AG04450 (cell line): Measurements from ENCODE around the gene FUZ. TPM values are rescaled to one million over a fixed set of nuclear protein-coding genes. Genes with fewer than 3 reads are reported as not detected.

Experiments
- CTCF ChIA-PET: fragments of 300-600, 350-600 bp; formaldehyde crosslinking; extraction: SDS; loops from one replicate; lab custom pipeline; 2022; ENCODE audit warnings: antibody characterized with exemption, inconsistent platforms; lab: Charles Lee
- POLR2A ChIA-PET: fragments of 350-600 bp; formaldehyde crosslinking; extraction: SDS; loops from one replicate; lab custom pipeline; 2021; ENCODE audit warnings: antibody characterized with exemption, inconsistent platforms; lab: Yijun Ruan, JAX
- DNase-seq: peaks from one replicate; pipeline ENCODE4 v3.0.0-alpha.2; 2011; ENCODE audit warnings: low read depth, low spot score
- H3K27ac ChIP-seq: one replicate; pipeline ENCODE4 v1.5.1; 2012; ENCODE audit warnings: low read depth, low read length, control low read depth
- H3K27me3 ChIP-seq: one replicate; pipeline ENCODE4 v1.6.0; 2012; ENCODE audit warnings: low read length; ENCODE audit not compliant: control insufficient read depth, insufficient read depth
- H3K4me3 ChIP-seq: 2 replicates; pipeline ENCODE4 v1.5.1; 2011; ENCODE audit warnings: mild to moderate bottlenecking, low read depth, low read length, control low read depth
- H3K9me3 ChIP-seq: 2 replicates; pipeline ENCODE4 v1.5.1; 2012; ENCODE audit warnings: low read length; ENCODE audit not compliant: control insufficient read depth, insufficient read depth
- CTCF ChIP-seq: IDR thresholded peaks from 2 replicates; pipeline ENCODE4 v1.5.1; 2011; ENCODE audit warnings: low read depth, low read length, control low read depth, inconsistent platforms
- polyA plus RNA-seq: library from polyadenylated mRNA; depleted of rRNA; stranded (reverse); fragments of >200 nt; gene quantifications from 2 replicates; pipeline ENCODE4 v1.2.3, GENCODE V29; 2011

FUZ gene
- polyA plus RNA-seq, 1 experiment = 9.0 TPM

GRCh38 chr19:49781394-49781793, 31.7 kb downstream of the FUZ start:
- TF ChIP-seq CTCF = no peak
- Histone ChIP-seq H3K4me3 (no peak overlapping the region), H3K27ac (no peak overlapping the region), H3K27me3 (no peaks in the 10 kb centered on the region), H3K9me3 (peaks cover 3% of the 10 kb centered on the region; the same call in 1 of the 2 replicates)
- POLR2A ChIA-PET = no interaction called here
- DNase-seq = no peak
- CTCF ChIA-PET = no interaction called here

DNA sequence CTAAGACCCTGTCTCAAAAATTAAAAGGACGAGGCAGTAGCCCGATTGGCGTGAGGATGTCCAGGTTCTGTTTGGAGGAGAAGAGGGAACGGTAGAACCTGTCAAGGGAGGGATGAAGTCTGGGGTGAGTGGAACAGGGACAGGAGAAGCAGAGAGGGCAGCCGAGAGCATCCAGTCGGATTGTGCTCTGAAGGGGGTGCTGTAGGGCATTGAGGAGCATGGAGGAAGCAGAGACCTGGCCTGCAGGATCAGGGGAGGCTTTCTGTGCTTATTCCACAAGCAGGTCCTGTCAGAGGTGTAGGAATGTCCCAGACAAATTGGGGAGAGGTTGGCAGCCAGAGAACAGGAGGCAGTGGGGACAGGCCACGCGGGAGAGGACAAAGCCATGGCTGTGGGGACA, 32.2 kb downstream of the FUZ start:
- ChIA-PET CTCF (no interaction called here), POLR2A (no interaction called here)
- Histone ChIP-seq H3K4me3 (no peak overlapping the region), H3K27me3 (no peaks in the 10 kb centered on the region), H3K27ac (no peak overlapping the region), H3K9me3 (peaks cover 3% of the 10 kb centered on the region; the same call in 1 of the 2 replicates)
- no peak for TF ChIP-seq CTCF
- no peak for DNase-seq

- Histone ChIP-seq H3K9me3 (peaks cover 3% of the 10 kb centered on the region; the same call in 1 of the 2 replicates), H3K27me3 (no peaks in the 10 kb centered on the region), H3K4me3 (no peak overlapping the region), H3K27ac (no peak overlapping the region)
- CTCF ChIA-PET = no interaction called here
- POLR2A ChIA-PET = no interaction called here
- no peak for TF ChIP-seq CTCF
- no peak for DNase-seq
Measured at GRCh38 chr19:49779731-49780555, 33.1 kb downstream of the FUZ start.

DNA sequence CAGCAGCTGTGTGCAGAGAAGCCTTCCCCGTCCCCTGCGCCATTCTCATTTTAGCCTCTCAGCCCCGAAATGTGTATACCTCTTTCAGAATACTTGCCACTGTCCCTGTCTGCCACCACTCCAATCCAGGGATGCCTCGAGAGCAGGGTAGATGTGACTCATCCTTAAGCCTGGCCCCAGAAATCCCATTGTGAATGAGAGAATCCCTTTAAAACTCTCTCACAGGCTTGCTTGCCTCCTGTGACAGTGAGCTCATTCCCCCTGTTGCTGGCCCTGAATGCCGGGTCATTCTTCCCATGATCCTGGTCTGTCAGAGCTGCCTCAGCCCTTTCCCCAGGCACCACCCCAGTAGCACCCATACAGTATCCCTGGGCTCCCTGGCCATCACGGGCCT, 36.7 kb downstream of the FUZ start:
- Histone ChIP-seq H3K27me3 (no peaks in the 10 kb centered on the region), H3K4me3 (no peak overlapping the region), H3K27ac (no peak overlapping the region), H3K9me3 (no peaks in the 10 kb centered on the region)
- DNase-seq = no peak
- CTCF ChIA-PET = no interaction called here
- no peak for TF ChIP-seq CTCF
- POLR2A ChIA-PET = no interaction called here

DNA sequence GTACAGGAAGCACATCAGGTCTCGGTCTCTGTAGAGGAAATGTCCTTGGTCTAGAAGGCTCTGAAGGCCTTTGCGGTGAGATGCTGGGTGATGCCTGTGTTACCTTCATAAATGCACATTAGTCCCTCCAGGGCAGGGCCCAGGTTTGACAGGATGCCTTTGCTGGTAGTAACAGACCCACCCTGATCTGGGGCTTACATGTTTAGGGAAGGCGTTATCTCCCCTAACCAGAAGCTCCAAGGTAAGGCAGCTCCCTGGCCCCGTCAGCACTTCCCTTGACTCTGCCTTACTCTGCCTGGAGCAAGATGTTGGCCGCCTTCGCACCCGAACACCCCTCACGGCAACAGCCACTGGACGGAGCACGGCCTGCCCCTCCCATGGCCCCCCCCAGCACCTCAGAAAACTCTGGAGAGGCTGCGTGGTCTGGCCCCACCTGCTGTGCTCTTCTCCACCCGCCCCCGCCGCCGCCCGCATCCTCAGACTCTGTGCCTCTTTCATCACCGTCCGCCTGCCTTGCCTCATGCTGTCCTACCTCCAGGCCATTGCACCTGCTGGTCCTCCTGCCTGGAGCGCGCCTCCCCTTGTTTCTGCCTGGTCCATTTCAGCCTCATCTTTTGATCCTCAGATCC, 37.2 kb downstream of the FUZ start:
- ChIA-PET CTCF (no interaction called here), POLR2A (no interaction called here)
- no peaks in the 10 kb centered on the region for H3K27me3 ChIP-seq

More for the DNA sequence above, 37.2 kb downstream of the FUZ start:
- no peak overlapping the region for H3K27ac ChIP-seq
- no peak overlapping the region for H3K4me3 ChIP-seq
- no peaks in the 10 kb centered on the region for H3K9me3 ChIP-seq
- DNase-seq = no peak
- no peak for TF ChIP-seq CTCF
